SU-DHL-6 (cell line): ENCODE data around the gene STT3B.

Experiments
- CTCF ChIP-seq: fragments of 200-600 bp; sonication (generic); IDR thresholded peaks from one replicate; pipeline ENCODE4 v1.5.1; 2017; ENCODE audit warnings: antibody characterized with exemption, mild to moderate bottlenecking, low read length, moderate library complexity; ENCODE audit not compliant: insufficient read depth, poor library complexity, severe bottlenecking
- EZH2phosphoT487 ChIP-seq: fragments of 200-600 bp; sonication (generic), shearing (Covaris generic); conservative IDR thresholded peaks from 2 replicates; pipeline ENCODE4 v1.6.1; 2018; ENCODE audit warnings: mild to moderate bottlenecking, antibody characterized with exemption, low read length, moderate library complexity, mixed read lengths

DNA sequence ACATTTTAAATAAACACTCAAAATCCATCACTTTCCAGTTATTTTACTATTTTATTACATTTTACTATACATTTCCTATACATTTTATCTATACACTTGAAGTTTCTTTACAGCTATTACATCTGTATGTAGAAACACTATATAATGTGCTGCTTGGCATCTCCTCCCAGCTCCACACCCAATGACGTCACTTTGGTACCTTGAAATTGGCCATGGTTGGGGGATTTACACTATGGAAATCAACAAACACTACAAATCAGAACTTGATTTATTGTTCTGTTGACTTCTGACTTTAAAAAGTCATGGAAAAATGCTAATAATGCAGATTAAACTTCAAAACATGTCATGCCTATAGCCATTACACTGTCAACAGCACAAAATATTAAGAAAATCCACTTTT lies 48.9 kb upstream of the STT3B start:
- no peak for TF ChIP-seq CTCF
- no peak for TF ChIP-seq EZH2phosphoT487
